Measurements from ENCODE around the gene VMO1. TPM values are rescaled to one million over a fixed set of nuclear protein-coding genes. Genes with fewer than 3 reads are reported as not detected.

Gene VMO1
- total and polyA plus RNA-seq, 2 experiments from 2014 or later, result 0.93 TPM; not detected in 1

GRCh38 chr17:4827399-4827798 lies 41.2 kb upstream of the VMO1 start:
- TF ChIP-seq EZH2phosphoT487 (IDR thresholded peaks at IDR 0.05; ENCODE audit: insufficient read depth, low read depth) (no peak), EZH2 (IDR thresholded peaks at IDR 0.05; ENCODE audit: insufficient read depth, poor library complexity, severe bottlenecking) (no peak)

GRCh38 chr17:4823373-4824089 lies 37.4 kb upstream of the VMO1 start:
- DNase-seq, result no peak
- Histone ChIP-seq H3K27ac (no peak overlapping the region), H3K36me3 (ENCODE audit: low read depth) (no peaks in the 10 kb centered on the region), H3K4me2 (ENCODE audit: unreplicated experiment) (no peak overlapping the region), H3F3A (ENCODE audit: insufficient read depth) (no peaks in the 10 kb centered on the region), H3K27me3 (replicated peaks; ENCODE audit: insufficient read depth) (no peaks in the 10 kb centered on the region), H3K9ac (no peak overlapping the region), H3K9me2 (ENCODE audit: insufficient read depth) (no peaks in the 10 kb centered on the region), H2AFZ (no peak overlapping the region), H3K4me3 (no peak overlapping the region), H3K79me2 (ENCODE audit: insufficient read depth) (no peaks in the 10 kb centered on the region), H3K4me1 (ENCODE audit: insufficient read depth) (no peaks in the 10 kb centered on the region), H3K9me3 (ENCODE audit: low read depth) (no peaks in the 10 kb centered on the region), H4K20me1 (ENCODE audit: insufficient read depth) (no peaks in the 10 kb centered on the region)
- TF ChIP-seq EZH2 (IDR thresholded peaks at IDR 0.05; ENCODE audit: insufficient read depth, poor library complexity, severe bottlenecking) (no peak), EZH2phosphoT487 (IDR thresholded peaks at IDR 0.05; ENCODE audit: insufficient read depth, low read depth) (no peak)
- WGBS, 2 experiments (ENCODE audit: low coverage in 1 of 2, low lambda C conversion rate in 2 of 2, missing lambda C conversion rate in 2 of 2), result 86 to 87% methylated on average over 12 of the region's 12 CpGs
- in situ Hi-C loops (cut with MboI), result no loop called here

More at GRCh38 chr17:4827399-4827798, 41.2 kb upstream of the VMO1 start:
- Histone ChIP-seq H3K9me2 (ENCODE audit: insufficient read depth) (no peaks in the 10 kb centered on the region), H3K79me2 (ENCODE audit: insufficient read depth) (no peaks in the 10 kb centered on the region), H3K4me2 (ENCODE audit: unreplicated experiment) (no peak overlapping the region), H3F3A (ENCODE audit: insufficient read depth) (no peaks in the 10 kb centered on the region), H2AFZ (no peak overlapping the region), H3K27me3 (replicated peaks; ENCODE audit: insufficient read depth) (no peaks in the 10 kb centered on the region), H4K20me1 (ENCODE audit: insufficient read depth) (no peaks in the 10 kb centered on the region), H3K27ac (no peak overlapping the region), H3K36me3 (ENCODE audit: low read depth) (no peaks in the 10 kb centered on the region), H3K9me3 (ENCODE audit: low read depth) (no peaks in the 10 kb centered on the region), H3K4me3 (no peak overlapping the region), H3K9ac (no peak overlapping the region), H3K4me1 (ENCODE audit: insufficient read depth) (no peaks in the 10 kb centered on the region)
- WGBS, 2 experiments (ENCODE audit: low coverage in 1 of 2, low lambda C conversion rate in 2 of 2, missing lambda C conversion rate in 2 of 2), result 76 to 80% methylated on average over 8 of the region's 8 CpGs
- no peak for DNase-seq
- in situ Hi-C loops (cut with MboI), result no loop called here

- Histone ChIP-seq H3K4me2 (ENCODE audit: unreplicated experiment) (no peak overlapping the region), H3F3A (ENCODE audit: insufficient read depth) (no peaks in the 10 kb centered on the region), H4K20me1 (ENCODE audit: insufficient read depth) (no peaks in the 10 kb centered on the region), H3K79me2 (ENCODE audit: insufficient read depth) (no peaks in the 10 kb centered on the region), H3K4me3 (no peak overlapping the region), H3K27ac (no peak overlapping the region), H3K9me2 (ENCODE audit: insufficient read depth) (no peaks in the 10 kb centered on the region), H2AFZ (no peak overlapping the region), H3K9me3 (ENCODE audit: low read depth) (no peaks in the 10 kb centered on the region), H3K36me3 (ENCODE audit: low read depth) (no peaks in the 10 kb centered on the region), H3K4me1 (ENCODE audit: insufficient read depth) (no peaks in the 10 kb centered on the region), H3K27me3 (replicated peaks; ENCODE audit: insufficient read depth) (no peaks in the 10 kb centered on the region), H3K9ac (no peak overlapping the region)
- WGBS, 2 experiments (ENCODE audit: low coverage in 1 of 2, low lambda C conversion rate in 2 of 2, missing lambda C conversion rate in 2 of 2), result 81 to 90% methylated on average over 3 of the region's 3 CpGs
- no peak for DNase-seq
- no peak for TF ChIP-seq EZH2 (IDR thresholded peaks at IDR 0.05; ENCODE audit: insufficient read depth, poor library complexity, severe bottlenecking)
- TF ChIP-seq EZH2phosphoT487 (IDR thresholded peaks at IDR 0.05; ENCODE audit: insufficient read depth, low read depth), result no peak
- in situ Hi-C loops (cut with MboI), result no loop called here
Observed at GRCh38 chr17:4822835-4823234, 36.7 kb upstream of the VMO1 start.

- DNase-seq, result no peak
- TF ChIP-seq EZH2 (IDR thresholded peaks at IDR 0.05; ENCODE audit: insufficient read depth, poor library complexity, severe bottlenecking) (no peak), EZH2phosphoT487 (IDR thresholded peaks at IDR 0.05; ENCODE audit: insufficient read depth, low read depth) (no peak)
- no peak overlapping the region for H3K9ac ChIP-seq
- H3K9me3 ChIP-seq (ENCODE audit: low read depth), result no peaks in the 10 kb centered on the region
- H3K79me2 ChIP-seq (ENCODE audit: insufficient read depth), result no peaks in the 10 kb centered on the region
- 71 to 74% methylated on average over 8 to 12 of the region's 12 CpGs for WGBS, 2 experiments (ENCODE audit: low coverage in 1 of 2, low lambda C conversion rate in 2 of 2, missing lambda C conversion rate in 2 of 2)
- H2AFZ ChIP-seq, result no peak overlapping the region
- H3K27ac ChIP-seq, result no peak overlapping the region
- in situ Hi-C loops (cut with MboI), result no loop called here
- H4K20me1 ChIP-seq (ENCODE audit: insufficient read depth), result no peaks in the 10 kb centered on the region
- H3K9me2 ChIP-seq (ENCODE audit: insufficient read depth), result no peaks in the 10 kb centered on the region
- no peaks in the 10 kb centered on the region for H3F3A ChIP-seq (ENCODE audit: insufficient read depth)
- H3K4me3 ChIP-seq, result no peak overlapping the region
- H3K36me3 ChIP-seq (ENCODE audit: low read depth), result no peaks in the 10 kb centered on the region
- no peak overlapping the region for H3K4me2 ChIP-seq (ENCODE audit: unreplicated experiment)
- no peaks in the 10 kb centered on the region for H3K27me3 ChIP-seq (replicated peaks; ENCODE audit: insufficient read depth)
- H3K4me1 ChIP-seq (ENCODE audit: insufficient read depth), result no peaks in the 10 kb centered on the region
Observed at GRCh38 chr17:4818276-4818675, 32.1 kb upstream of the VMO1 start.
